HCT116 (cell line): ENCODE measurements around the gene FLVCR2.

ENCODE experiments used
- POLR2AphosphoS5 ChIP-seq: IDR thresholded peaks from 2 replicates; pipeline ENCODE4 v1.6.1; 2011; ENCODE audit warnings: mild to moderate bottlenecking, low read depth, low read length, moderate library complexity
- TF ChIP-seq, protein P1 (sequence below), 3 experiments: fragments of 200-600 bp in 1 of 3; sonication (generic) in 1 of 3; IDR thresholded peaks in 2 of 3; conservative IDR thresholded peaks in 1 of 3; 2 replicates each; pipeline ENCODE4 v1.5.1; 2012 to 2017; ENCODE audit warnings: low read depth in 2 of 3, low read length in 2 of 3, antibody characterized with exemption in 1 of 3, borderline replicate concordance in 1 of 3, control low read depth in 1 of 3, mild to moderate bottlenecking in 1 of 3, mixed read lengths in 1 of 3, mixed run types in 1 of 3, moderate library complexity in 1 of 3; ENCODE audit not compliant: insufficient read depth in 1 of 3

DNA sequence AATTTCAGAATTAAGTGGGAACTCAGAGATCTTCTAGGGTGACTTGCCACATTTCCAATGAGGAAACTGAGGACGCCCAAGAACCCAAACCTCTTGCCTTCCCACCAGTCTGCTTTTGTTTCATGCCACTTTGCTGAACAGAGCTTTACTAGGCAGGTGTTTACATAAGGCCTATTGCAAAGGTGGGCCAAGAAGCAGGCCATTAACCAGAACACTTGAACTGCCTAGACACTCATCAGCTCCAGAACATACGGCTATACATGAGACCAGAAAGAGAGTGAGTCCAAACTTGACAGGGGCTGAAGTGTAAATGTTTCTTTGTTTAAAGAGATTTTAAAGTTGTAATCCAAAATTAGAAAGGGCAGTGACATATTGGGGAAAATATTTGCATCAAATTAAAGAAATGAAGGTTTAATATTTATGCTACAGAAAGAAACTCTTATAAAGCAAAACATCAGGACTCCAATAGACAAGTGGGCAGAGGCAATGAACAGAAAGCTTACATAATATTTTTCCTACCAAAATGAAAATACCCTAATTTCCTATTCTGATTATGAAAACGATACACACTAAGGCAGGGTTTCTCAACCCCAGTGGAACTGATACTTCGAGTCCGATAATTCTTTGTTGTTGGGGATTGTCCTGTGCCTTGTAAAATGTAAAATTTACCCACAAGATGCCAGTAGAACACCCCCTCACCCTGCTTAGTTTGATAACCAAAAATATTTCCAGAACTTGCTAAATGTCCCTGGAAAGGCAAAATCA, 44.4 kb upstream of the FLVCR2 start:
- no peak for TF ChIP-seq POLR2AphosphoS5
- TF ChIP-seq, protein P1, sequence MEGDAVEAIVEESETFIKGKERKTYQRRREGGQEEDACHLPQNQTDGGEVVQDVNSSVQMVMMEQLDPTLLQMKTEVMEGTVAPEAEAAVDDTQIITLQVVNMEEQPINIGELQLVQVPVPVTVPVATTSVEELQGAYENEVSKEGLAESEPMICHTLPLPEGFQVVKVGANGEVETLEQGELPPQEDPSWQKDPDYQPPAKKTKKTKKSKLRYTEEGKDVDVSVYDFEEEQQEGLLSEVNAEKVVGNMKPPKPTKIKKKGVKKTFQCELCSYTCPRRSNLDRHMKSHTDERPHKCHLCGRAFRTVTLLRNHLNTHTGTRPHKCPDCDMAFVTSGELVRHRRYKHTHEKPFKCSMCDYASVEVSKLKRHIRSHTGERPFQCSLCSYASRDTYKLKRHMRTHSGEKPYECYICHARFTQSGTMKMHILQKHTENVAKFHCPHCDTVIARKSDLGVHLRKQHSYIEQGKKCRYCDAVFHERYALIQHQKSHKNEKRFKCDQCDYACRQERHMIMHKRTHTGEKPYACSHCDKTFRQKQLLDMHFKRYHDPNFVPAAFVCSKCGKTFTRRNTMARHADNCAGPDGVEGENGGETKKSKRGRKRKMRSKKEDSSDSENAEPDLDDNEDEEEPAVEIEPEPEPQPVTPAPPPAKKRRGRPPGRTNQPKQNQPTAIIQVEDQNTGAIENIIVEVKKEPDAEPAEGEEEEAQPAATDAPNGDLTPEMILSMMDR (IDR thresholded peaks at IDR 0.05 in 2 of 3, conservative IDR thresholded peaks at IDR 0.05 in 1 of 3; ENCODE audit: borderline replicate concordance in 1 of 3, insufficient read depth in 1 of 3, low read depth in 2 of 3, low read length in 2 of 3), result no peak
